DND-41 (cell line): ENCODE measurements around the gene UPB1.

Experiments used
- ATAC-seq: fragments of 200-7000 bp; cut with Tn5 transposase; 3 replicates; pipeline ENCODE4 v1.9.1; 2021; ENCODE audit warnings: low read depth; ENCODE audit not compliant: insufficient read depth
- DNase-seq: peaks from one replicate; pipeline ENCODE4 v3.0.0-alpha.2; 2020
- H2AFZ ChIP-seq: 2 replicates; pipeline ENCODE4 v1.6.0; 2012; ENCODE audit warnings: low read depth, low read length
- H3K27ac ChIP-seq: 2 replicates; pipeline ENCODE4 v1.5.1; 2012; ENCODE audit warnings: low read length, inconsistent platforms
- H3K27me3 ChIP-seq: fragments of 200-600 bp; sonication (generic); 2 replicates; pipeline ENCODE4 v1.6.0; 2012; ENCODE audit warnings: low read length, mild to moderate bottlenecking, inconsistent platforms; ENCODE audit not compliant: insufficient read depth, poor library complexity
- H3K36me3 ChIP-seq: 2 replicates; pipeline ENCODE4 v1.5.1; 2012; ENCODE audit warnings: low read length, inconsistent platforms; ENCODE audit not compliant: insufficient read depth
- H3K4me1 ChIP-seq: 2 replicates; pipeline ENCODE4 v1.5.1; 2012; ENCODE audit warnings: mild to moderate bottlenecking, low read length; ENCODE audit not compliant: insufficient read depth
- H3K4me2 ChIP-seq: 2 replicates; pipeline ENCODE4 v1.6.0; 2012; ENCODE audit warnings: mild to moderate bottlenecking, moderate library complexity, low read length, inconsistent platforms; ENCODE audit not compliant: insufficient read depth
- H3K4me3 ChIP-seq, 2 experiments: fragments of 200-600 bp in 1 of 2; shearing (Covaris generic) in 1 of 2; 2 replicates each; pipeline ENCODE4 v1.5.1; 2012 to 2016; ENCODE audit warnings: inconsistent platforms in 2 of 2, low read length in 2 of 2, mild to moderate bottlenecking in 2 of 2, low read depth in 1 of 2, moderate library complexity in 1 of 2
- H3K79me2 ChIP-seq: 2 replicates; pipeline ENCODE4 v1.6.0; 2012; ENCODE audit warnings: low read length, inconsistent platforms; ENCODE audit not compliant: insufficient read depth
- H3K9ac ChIP-seq: 2 replicates; pipeline ENCODE4 v1.6.0; 2012; ENCODE audit warnings: low read depth, mild to moderate bottlenecking, inconsistent platforms, low read length, moderate library complexity
- H3K9me3 ChIP-seq: 2 replicates; pipeline ENCODE4 v1.5.1; 2012; ENCODE audit warnings: low read length, moderate library complexity, mild to moderate bottlenecking, inconsistent platforms; ENCODE audit not compliant: insufficient read depth, severe bottlenecking
- H4K20me1 ChIP-seq: 2 replicates; pipeline ENCODE4 v1.6.0; 2012; ENCODE audit warnings: low read length; ENCODE audit not compliant: insufficient read depth
- CTCF ChIP-seq: IDR thresholded peaks from 2 replicates; pipeline ENCODE4 v1.5.1; 2012; ENCODE audit warnings: borderline replicate concordance, low read length, moderate library complexity, mild to moderate bottlenecking; ENCODE audit not compliant: poor library complexity, severe bottlenecking; ENCODE audit errors: extremely low read depth
- EZH2 ChIP-seq: IDR thresholded peaks from 3 replicates; pipeline ENCODE4 v1.6.1; 2012; ENCODE audit warnings: borderline replicate concordance, low read depth, mild to moderate bottlenecking, moderate library complexity, low read length, inconsistent platforms; ENCODE audit not compliant: severe bottlenecking

UPB1 gene

GRCh38 chr22:24500277-24500820 lies 5.2 kb downstream of the UPB1 start:
- DNase-seq = peak; percentile 21
- H3K27me3 ChIP-seq = no peaks in the 10 kb centered on the region
- ATAC-seq = no peak
- H3K27ac ChIP-seq = no peak overlapping the region
- no peaks in the 10 kb centered on the region for H3K79me2 ChIP-seq
- no peaks in the 10 kb centered on the region for H4K20me1 ChIP-seq
- no peak overlapping the region for H3K9ac ChIP-seq
- H3K36me3 ChIP-seq = no peaks in the 10 kb centered on the region
- no peak overlapping the region for H2AFZ ChIP-seq
- H3K4me1 ChIP-seq = peaks cover 4% of the 10 kb centered on the region; the same call in 1 of the 2 replicates
- no peak overlapping the region for H3K4me3 ChIP-seq
- H3K4me2 ChIP-seq = no peak overlapping the region
- H3K9me3 ChIP-seq = no peaks in the 10 kb centered on the region
- TF ChIP-seq CTCF = no peak
- TF ChIP-seq EZH2 = no peak

GRCh38 chr22:24501301-24502005 lies 6.3 kb downstream of the UPB1 start:
- H3K27me3 ChIP-seq = no peaks in the 10 kb centered on the region
- no peak overlapping the region for H3K4me2 ChIP-seq
- no peaks in the 10 kb centered on the region for H3K9me3 ChIP-seq

GRCh38 chr22:24502034-24502433 lies 6.9 kb downstream of the UPB1 start:
- no peaks in the 10 kb centered on the region for H4K20me1 ChIP-seq
- H3K27me3 ChIP-seq = no peaks in the 10 kb centered on the region
- no peak overlapping the region for H3K27ac ChIP-seq
- ATAC-seq (no peak), DNase-seq (no peak)
- H3K9me3 ChIP-seq = no peaks in the 10 kb centered on the region
- no peaks in the 10 kb centered on the region for H3K79me2 ChIP-seq
- no peak overlapping the region for H3K4me3 ChIP-seq
- TF ChIP-seq EZH2 (no peak), CTCF (no peak)
- H2AFZ ChIP-seq = no peak overlapping the region
- H3K4me2 ChIP-seq = no peak overlapping the region
- peaks cover 4% of the 10 kb centered on the region; the same call in 1 of the 2 replicates for H3K4me1 ChIP-seq
- no peak overlapping the region for H3K9ac ChIP-seq
- no peaks in the 10 kb centered on the region for H3K36me3 ChIP-seq

More at GRCh38 chr22:24501301-24502005, 6.3 kb downstream of the UPB1 start:
- ATAC-seq (no peak), DNase-seq (no peak)
- Histone ChIP-seq H4K20me1 (no peaks in the 10 kb centered on the region), H3K27ac (no peak overlapping the region), H3K4me1 (peaks cover 4% of the 10 kb centered on the region; the same call in 1 of the 2 replicates), H3K36me3 (no peaks in the 10 kb centered on the region), H2AFZ (no peak overlapping the region), H3K4me3 (no peak overlapping the region), H3K9ac (no peak overlapping the region), H3K79me2 (no peaks in the 10 kb centered on the region)
- no peak for TF ChIP-seq EZH2
- no peak for TF ChIP-seq CTCF
